ENCODE data around the gene SLC12A7. TPM values are rescaled to one million over a fixed set of nuclear protein-coding genes. Genes with fewer than 3 reads are reported as not detected.

SLC12A7 gene
- total RNA-seq, 1 experiment from 2014 or later: 30.8 TPM

- Mint-ChIP-seq H3K36me3 (ENCODE audit: insufficient read depth in 1 of 3, low read depth in 3 of 3) (peaks cover 9 to 46% (median 17%) of the 10 kb centered on the region in 3 experiments; a peak in 6 of 7 replicates), H3K4me1 (peaks cover 5 to 6% of the 10 kb centered on the region in 2 experiments; a peak in 3 of 4 replicates), H3K4me3 (no peak overlapping the region), H3K27ac (no peak overlapping the region), H3K27me3 (ENCODE audit: low read depth) (peaks cover 10% of the 10 kb centered on the region), H3K9me3 (peaks cover 75% of the 10 kb centered on the region in 2 experiments)
- H2BK20ac ChIP-seq (ENCODE audit: low read depth, low read length, poor library complexity, severe bottlenecking): no peak overlapping the region
- no peak overlapping the region for H3K14ac ChIP-seq (ENCODE audit: insufficient read depth, low read length)
- H3K4me1 ChIP-seq (ENCODE audit: insufficient read depth, low read length): no peaks in the 10 kb centered on the region
- no peak overlapping the region for H3K27ac ChIP-seq (ENCODE audit: insufficient read length, low read depth, low read length)
- no peak overlapping the region for H2AK5ac ChIP-seq (ENCODE audit: insufficient read length, low read length)
- H4K8ac ChIP-seq (replicated peaks; ENCODE audit: insufficient read length, low read depth, low read length): no peak overlapping the region
- no peak overlapping the region for H4K5ac ChIP-seq (ENCODE audit: insufficient read length, low read depth, low read length)
- H2BK120ac ChIP-seq (ENCODE audit: low read depth, low read length, poor library complexity, severe bottlenecking): no peak overlapping the region
- no peak overlapping the region for H3K56ac ChIP-seq (ENCODE audit: insufficient read length, low read depth, low read length)
- no peak overlapping the region for H3T11ph ChIP-seq (ENCODE audit: low read length)
- no peak overlapping the region for H3K9ac ChIP-seq (ENCODE audit: extremely low read depth, insufficient read length, low read length)
- 100% methylated on average over 7 of the region's 7 CpGs for WGBS (ENCODE audit: extremely low coverage, insufficient read length, low lambda C conversion rate)
- H2BK12ac ChIP-seq (ENCODE audit: insufficient read length, low read depth, low read length): no peak overlapping the region
- no peak overlapping the region for H3K23ac ChIP-seq (ENCODE audit: insufficient read length, low read depth, low read length)
- no peak overlapping the region for H3K18ac ChIP-seq (ENCODE audit: insufficient read length, low read depth, low read length)
- no peaks in the 10 kb centered on the region for H3K23me2 ChIP-seq (ENCODE audit: insufficient read length, low read depth, low read length, poor library complexity, severe bottlenecking)
- H3K27me3 ChIP-seq (ENCODE audit: insufficient read depth, low read length): no peaks in the 10 kb centered on the region
- no peak overlapping the region for H2BK5ac ChIP-seq (ENCODE audit: insufficient read length, low read length)
- peaks cover 8% of the 10 kb centered on the region for H3K9me3 ChIP-seq (ENCODE audit: control insufficient read depth, low read depth, low read length)
- TF ChIP-seq CTCF (conservative IDR thresholded peaks at IDR 0.05): no peak
- no peak overlapping the region for H4K91ac ChIP-seq (ENCODE audit: insufficient read length, low read depth, low read length)
- no peak overlapping the region for H3K4me2 ChIP-seq (ENCODE audit: insufficient read depth, insufficient read length, low read length)
- H3K79me2 ChIP-seq (ENCODE audit: insufficient read depth, low read length): no peaks in the 10 kb centered on the region
- no peak for DNase-seq
- no peak overlapping the region for H3K4ac ChIP-seq (ENCODE audit: low read depth, low read length)
- H4K20me1 ChIP-seq (ENCODE audit: control insufficient read depth, insufficient read depth, insufficient read length): peaks cover 3% of the 10 kb centered on the region
- no peaks in the 10 kb centered on the region for H3K79me1 ChIP-seq (ENCODE audit: insufficient read depth, low read depth, low read length, poor library complexity, severe bottlenecking)
- no peak overlapping the region for H2BK15ac ChIP-seq (ENCODE audit: low read depth, low read length)
- H2AFZ ChIP-seq (ENCODE audit: low read length): no peak overlapping the region
Measured at GRCh38 chr5:1042626-1043025, 69.2 kb downstream of the SLC12A7 start.

All from H9 (cell line).